ENCODE data around the gene HASPIN.

The HASPIN gene

GRCh38 chr17:3723556-3724377, at the start of gene HASPIN:
Gene HASPIN (plus strand): TSS chr17:3723903. CDS start chr17:3723936, 33 bp downstream.
- Histone ChIP-seq H3K4me1 (ENCODE audit: control insufficient read depth in 5 of 5, insufficient read depth in 5 of 5, low read length in 5 of 5) (peaks cover 8 to 39% (median 34%) of the 10 kb centered on the region in 5 donors), H3K36me3 (ENCODE audit: control insufficient read depth in 5 of 5, insufficient read depth in 5 of 5, low read length in 5 of 5) (peaks cover 0 to 6% (median 4%) of the 10 kb centered on the region in 5 donors), H3K9ac (ENCODE audit: low read length in 5 of 5) (peak within 1 kb of the TSS; percentile 80 to 99 (median 98)), H3K4me3 (ENCODE audit: low read depth in 1 of 5, low read length in 5 of 5) (peak within 1 kb of the TSS; percentile 75 to 97 (median 96)), H3K9me3 (ENCODE audit: control insufficient read depth in 5 of 5, low read length in 5 of 5) (no peaks in the 10 kb centered on the region), H3K27me3 (ENCODE audit: control insufficient read depth in 5 of 5, insufficient read depth in 4 of 5, low read length in 5 of 5) (no peaks in the 10 kb centered on the region), H3K27ac (ENCODE audit: low read depth, low read length) (peak within 1 kb of the TSS; percentile 92)

GRCh38 chr17:3675886-3676285, 47.8 kb upstream of the HASPIN start:
- Histone ChIP-seq H3K27ac (ENCODE audit: low read depth, low read length) (no peak overlapping the region), H3K36me3 (ENCODE audit: control insufficient read depth in 5 of 5, insufficient read depth in 5 of 5, low read length in 5 of 5) (peaks cover 0 to 5% (median 0%) of the 10 kb centered on the region in 5 donors), H3K9me3 (ENCODE audit: control insufficient read depth in 5 of 5, low read length in 5 of 5) (no peaks in the 10 kb centered on the region), H3K27me3 (ENCODE audit: control insufficient read depth in 5 of 5, insufficient read depth in 4 of 5, low read length in 5 of 5) (peaks cover 0 to 19% (median 4%) of the 10 kb centered on the region in 5 donors), H3K4me1 (ENCODE audit: control insufficient read depth in 5 of 5, insufficient read depth in 5 of 5, low read length in 5 of 5) (no peaks in the 10 kb centered on the region), H3K9ac (ENCODE audit: low read length in 5 of 5) (no peak overlapping the region), H3K4me3 (ENCODE audit: low read depth in 1 of 5, low read length in 5 of 5) (no peak overlapping the region)

- H3K27ac ChIP-seq (ENCODE audit: low read depth, low read length) = no peak overlapping the region
These were observed 45.4 kb upstream of the HASPIN start for GRCh38 chr17:3678095-3678820.

GRCh38 chr17:3678821-3679530, 44.7 kb upstream of the HASPIN start:
- no peaks in the 10 kb centered on the region for H3K4me1 ChIP-seq (ENCODE audit: control insufficient read depth in 5 of 5, insufficient read depth in 5 of 5, low read length in 5 of 5)
- H3K36me3 ChIP-seq (ENCODE audit: control insufficient read depth in 5 of 5, insufficient read depth in 5 of 5, low read length in 5 of 5) = no peaks in the 10 kb centered on the region
- H3K4me3 ChIP-seq (ENCODE audit: low read depth in 1 of 5, low read length in 5 of 5) = no peak overlapping the region
- H3K9ac ChIP-seq (ENCODE audit: low read length in 5 of 5) = no peak overlapping the region
- no peaks in the 10 kb centered on the region for H3K9me3 ChIP-seq (ENCODE audit: control insufficient read depth in 5 of 5, low read length in 5 of 5)
- H3K27me3 ChIP-seq (ENCODE audit: control insufficient read depth in 5 of 5, insufficient read depth in 4 of 5, low read length in 5 of 5) = peaks cover 4 to 35% (median 18%) of the 10 kb centered on the region in 5 donors
- no peak overlapping the region for H3K27ac ChIP-seq (ENCODE audit: low read depth, low read length)

More at GRCh38 chr17:3678095-3678820, 45.4 kb upstream of the HASPIN start:
- Histone ChIP-seq H3K36me3 (ENCODE audit: control insufficient read depth in 5 of 5, insufficient read depth in 5 of 5, low read length in 5 of 5) (no peaks in the 10 kb centered on the region), H3K4me3 (ENCODE audit: low read depth in 1 of 5, low read length in 5 of 5) (no peak overlapping the region), H3K4me1 (ENCODE audit: control insufficient read depth in 5 of 5, insufficient read depth in 5 of 5, low read length in 5 of 5) (no peaks in the 10 kb centered on the region), H3K9me3 (ENCODE audit: control insufficient read depth in 5 of 5, low read length in 5 of 5) (no peaks in the 10 kb centered on the region), H3K9ac (ENCODE audit: low read length in 5 of 5) (no peak overlapping the region), H3K27me3 (ENCODE audit: control insufficient read depth in 5 of 5, insufficient read depth in 4 of 5, low read length in 5 of 5) (peaks cover 0 to 30% (median 15%) of the 10 kb centered on the region in 5 donors)

GRCh38 chr17:3679531-3680126, 44.1 kb upstream of the HASPIN start:
- Histone ChIP-seq H3K36me3 (ENCODE audit: control insufficient read depth in 5 of 5, insufficient read depth in 5 of 5, low read length in 5 of 5) (no peaks in the 10 kb centered on the region), H3K4me1 (ENCODE audit: control insufficient read depth in 5 of 5, insufficient read depth in 5 of 5, low read length in 5 of 5) (no peaks in the 10 kb centered on the region), H3K4me3 (ENCODE audit: low read depth in 1 of 5, low read length in 5 of 5) (no peak overlapping the region), H3K27me3 (ENCODE audit: control insufficient read depth in 5 of 5, insufficient read depth in 4 of 5, low read length in 5 of 5) (peaks cover 5 to 40% (median 24%) of the 10 kb centered on the region in 5 donors), H3K9me3 (ENCODE audit: control insufficient read depth in 5 of 5, low read length in 5 of 5) (no peaks in the 10 kb centered on the region), H3K27ac (ENCODE audit: low read depth, low read length) (no peak overlapping the region), H3K9ac (ENCODE audit: low read length in 5 of 5) (no peak overlapping the region)

GRCh38 chr17:3681057-3681456, 42.6 kb upstream of the HASPIN start:
- Histone ChIP-seq H3K9ac (ENCODE audit: low read length in 5 of 5) (no peak overlapping the region), H3K4me3 (ENCODE audit: low read depth in 1 of 5, low read length in 5 of 5) (no peak overlapping the region), H3K4me1 (ENCODE audit: control insufficient read depth in 5 of 5, insufficient read depth in 5 of 5, low read length in 5 of 5) (no peaks in the 10 kb centered on the region), H3K9me3 (ENCODE audit: control insufficient read depth in 5 of 5, low read length in 5 of 5) (no peaks in the 10 kb centered on the region), H3K27ac (ENCODE audit: low read depth, low read length) (no peak overlapping the region), H3K36me3 (ENCODE audit: control insufficient read depth in 5 of 5, insufficient read depth in 5 of 5, low read length in 5 of 5) (no peaks in the 10 kb centered on the region), H3K27me3 (ENCODE audit: control insufficient read depth in 5 of 5, insufficient read depth in 4 of 5, low read length in 5 of 5) (peaks cover 11 to 45% (median 29%) of the 10 kb centered on the region in 5 donors)

GRCh38 chr17:3681565-3681964, 42.1 kb upstream of the HASPIN start:
- Histone ChIP-seq H3K27me3 (ENCODE audit: control insufficient read depth in 5 of 5, insufficient read depth in 4 of 5, low read length in 5 of 5) (peaks cover 11 to 45% (median 29%) of the 10 kb centered on the region in 5 donors), H3K36me3 (ENCODE audit: control insufficient read depth in 5 of 5, insufficient read depth in 5 of 5, low read length in 5 of 5) (no peaks in the 10 kb centered on the region), H3K9ac (ENCODE audit: low read length in 5 of 5) (no peak overlapping the region), H3K27ac (ENCODE audit: low read depth, low read length) (no peak overlapping the region), H3K4me3 (ENCODE audit: low read depth in 1 of 5, low read length in 5 of 5) (no peak overlapping the region), H3K4me1 (ENCODE audit: control insufficient read depth in 5 of 5, insufficient read depth in 5 of 5, low read length in 5 of 5) (no peaks in the 10 kb centered on the region), H3K9me3 (ENCODE audit: control insufficient read depth in 5 of 5, low read length in 5 of 5) (no peaks in the 10 kb centered on the region)

GRCh38 chr17:3682033-3682432, 41.7 kb upstream of the HASPIN start:
- no peaks in the 10 kb centered on the region for H3K4me1 ChIP-seq (ENCODE audit: control insufficient read depth in 5 of 5, insufficient read depth in 5 of 5, low read length in 5 of 5)
- H3K27ac ChIP-seq (ENCODE audit: low read depth, low read length) = no peak overlapping the region
- H3K36me3 ChIP-seq (ENCODE audit: control insufficient read depth in 5 of 5, insufficient read depth in 5 of 5, low read length in 5 of 5) = no peaks in the 10 kb centered on the region
- H3K9ac ChIP-seq (ENCODE audit: low read length in 5 of 5) = no peak overlapping the region
- H3K4me3 ChIP-seq (ENCODE audit: low read depth in 1 of 5, low read length in 5 of 5) = no peak overlapping the region
- H3K27me3 ChIP-seq (ENCODE audit: control insufficient read depth in 5 of 5, insufficient read depth in 4 of 5, low read length in 5 of 5) = peaks cover 11 to 45% (median 28%) of the 10 kb centered on the region in 5 donors
- H3K9me3 ChIP-seq (ENCODE audit: control insufficient read depth in 5 of 5, low read length in 5 of 5) = no peaks in the 10 kb centered on the region

- Histone ChIP-seq H3K9ac (ENCODE audit: low read length in 5 of 5) (no peak overlapping the region), H3K4me1 (ENCODE audit: control insufficient read depth in 5 of 5, insufficient read depth in 5 of 5, low read length in 5 of 5) (no peaks in the 10 kb centered on the region), H3K4me3 (ENCODE audit: low read depth in 1 of 5, low read length in 5 of 5) (no peak overlapping the region), H3K36me3 (ENCODE audit: control insufficient read depth in 5 of 5, insufficient read depth in 5 of 5, low read length in 5 of 5) (no peaks in the 10 kb centered on the region), H3K27me3 (ENCODE audit: control insufficient read depth in 5 of 5, insufficient read depth in 4 of 5, low read length in 5 of 5) (peaks cover 11 to 41% (median 24%) of the 10 kb centered on the region in 5 donors), H3K27ac (ENCODE audit: low read depth, low read length) (no peak overlapping the region), H3K9me3 (ENCODE audit: control insufficient read depth in 5 of 5, low read length in 5 of 5) (no peaks in the 10 kb centered on the region)
These were observed 40.6 kb upstream of the HASPIN start for GRCh38 chr17:3683054-3683511.

Data from subcutaneous abdominal adipose tissue (tissue), 5 donors.